22Rv1 (cell line): ENCODE results near the gene KLK2.

Experiments used
- CTCF ChIP-seq: fragments of 450-650 bp; IDR thresholded peaks from 2 replicates; pipeline ENCODE4 v1.5.1; 2017; ENCODE audit warnings: mild to moderate bottlenecking
- ZFX ChIP-seq: fragments of 450-650 bp; IDR thresholded peaks from 2 replicates; pipeline ENCODE4 v1.6.1; 2017; ENCODE audit warnings: antibody characterized with exemption, borderline replicate concordance

GRCh38 chr19:50844296-50844935 lies 28.8 kb upstream of the KLK2 start:
- TF ChIP-seq CTCF (no peak), ZFX (no peak)
